GM12878 (cell line): ENCODE measurements around the gene ADGRL3. TPM values are rescaled to one million over a fixed set of nuclear protein-coding genes. Genes with fewer than 3 reads are reported as not detected.

Experiments
- ATAC-seq: fragments of 200-7000 bp; cut with Tn5 transposase; 3 replicates; pipeline ENCODE4 v1.9.1; 2020; ENCODE audit warnings: mild to moderate bottlenecking, moderate library complexity
- BruUV-seq: library from RNA; stranded (reverse); fragments of 400-500 nt; replicated peaks from 2 replicates; lab custom pipeline; 2021; lab: Mats Ljungman, UMichigan
- CTCF ChIA-PET: fragments of 300-600 bp; sonication (Branson Sonifier 250); formaldehyde crosslinking; extraction: SDS; loops from one replicate; lab custom pipeline; 2021; ENCODE audit warnings: inconsistent platforms; lab: Yijun Ruan, JAX
- POLR2A ChIA-PET: fragments of 350-600 bp; formaldehyde crosslinking; extraction: SDS; loops from one replicate; lab custom pipeline; 2021; ENCODE audit warnings: inconsistent platforms; lab: Charles Lee
- RAD21 ChIA-PET: fragments of 300-600 bp; sonication (Branson Sonifier 250); formaldehyde crosslinking; loops from one replicate; lab custom pipeline; 2023; ENCODE audit warnings: antibody characterized with exemption; ENCODE audit not compliant: unreplicated experiment; lab: Charles Lee
- SMC1A ChIA-PET: fragments of 300-600 bp; sonication (Branson Sonifier 250); formaldehyde crosslinking; loops from one replicate; lab custom pipeline; 2023; ENCODE audit not compliant: unreplicated experiment, uncharacterized antibody; lab: Charles Lee
- DNase-seq: peaks from one replicate; pipeline ENCODE4 v3.0.0-alpha.2; 2011; ENCODE audit warnings: low read depth, low spot score
- FAIRE-seq: peaks from 3 replicates; lab custom pipeline; 2011; peaks lifted over from hg19 to GRCh38; lab: Jason Lieb, UNC
- H2AFZ ChIP-seq: 2 replicates; pipeline ENCODE4 v1.6.0; 2011; ENCODE audit warnings: low read depth, low read length, control low read depth; ENCODE audit not compliant: control insufficient read depth
- H3K27ac ChIP-seq: 2 replicates; pipeline ENCODE4 v1.5.1; 2011; ENCODE audit warnings: control low read depth; ENCODE audit not compliant: control insufficient read depth, insufficient read depth
- H3K27me3 ChIP-seq, 2 experiments: replicated peaks in 1 of 2; 2 replicates each; pipeline versions ENCODE4 v1.6.0 to v1.6.1; 2011; ENCODE audit warnings: low read length in 1 of 2; ENCODE audit not compliant: control insufficient read depth in 2 of 2, insufficient read depth in 2 of 2
- H3K36me3 ChIP-seq, 2 experiments: 2 replicates each; pipeline ENCODE4 v1.5.1; 2011; ENCODE audit warnings: low read length in 1 of 2; ENCODE audit not compliant: control insufficient read depth in 2 of 2, insufficient read depth in 2 of 2
- H3K4me1 ChIP-seq: 2 replicates; pipeline ENCODE4 v1.6.1; 2011; ENCODE audit warnings: mild to moderate bottlenecking, low read length, moderate library complexity, mixed read lengths; ENCODE audit not compliant: control insufficient read depth, insufficient read depth
- H3K4me2 ChIP-seq: 2 replicates; pipeline ENCODE4 v1.6.0; 2011; ENCODE audit warnings: control low read depth; ENCODE audit not compliant: control insufficient read depth, insufficient read depth
- H3K4me3 ChIP-seq: fragments of 200-600 bp; sonication (generic); 2 replicates; pipeline ENCODE4 v1.5.1; 2016
- H3K79me2 ChIP-seq: 2 replicates; pipeline ENCODE4 v1.6.0; 2011; ENCODE audit warnings: low read length; ENCODE audit not compliant: control insufficient read depth, insufficient read depth
- H3K9ac ChIP-seq: 2 replicates; pipeline ENCODE4 v1.8.0; 2011; ENCODE audit warnings: low read length, control low read depth, mixed read lengths; ENCODE audit not compliant: control insufficient read depth, insufficient read depth
- H3K9me3 ChIP-seq: replicated peaks from 3 replicates; pipeline ENCODE4 v1.5.1; 2011; ENCODE audit warnings: mild to moderate bottlenecking, low read length; ENCODE audit not compliant: control insufficient read depth, insufficient read depth
- H4K20me1 ChIP-seq: 2 replicates; pipeline ENCODE4 v1.6.0; 2011; ENCODE audit not compliant: control insufficient read depth, insufficient read depth
- CHD2 ChIP-seq: IDR thresholded peaks from 2 replicates; pipeline ENCODE4 v1.6.1; 2011; ENCODE audit warnings: low read depth, low read length, improper control_type of control experiment, borderline replicate concordance
- ESRRA ChIP-seq: IDR thresholded peaks from 2 replicates; pipeline ENCODE4 v1.6.1; 2012; ENCODE audit warnings: mild to moderate bottlenecking, low read length, improper control_type of control experiment
- MEF2B ChIP-seq: fragments of 450-650 bp; IDR thresholded peaks from 2 replicates; pipeline ENCODE4 v1.6.1; 2018; ENCODE audit warnings: mild to moderate bottlenecking, moderate library complexity; ENCODE audit not compliant: partially characterized antibody, poor library complexity, severe bottlenecking
- MTA2 ChIP-seq: fragments of 450-650 bp; IDR thresholded peaks from 2 replicates; pipeline ENCODE4 v1.6.1; 2016; ENCODE audit warnings: low read depth, mild to moderate bottlenecking, moderate library complexity
- NR2F1 ChIP-seq: fragments of 450-650 bp; conservative IDR thresholded peaks from 2 replicates; pipeline ENCODE4 v1.6.1; 2017; ENCODE audit warnings: mild to moderate bottlenecking
- NRF1 ChIP-seq: conservative IDR thresholded peaks from 2 replicates; pipeline ENCODE4 v1.6.1; 2011; ENCODE audit warnings: mild to moderate bottlenecking, low read depth, low read length, improper control_type of control experiment
- POLR2A ChIP-seq: IDR thresholded peaks from 2 replicates; pipeline ENCODE4 v1.6.1; 2011; ENCODE audit warnings: low read depth, mild to moderate bottlenecking, low read length
- RELA ChIP-seq: fragments of 450-650 bp; IDR thresholded peaks from 2 replicates; pipeline ENCODE4 v1.8.0; 2014; ENCODE audit warnings: borderline replicate concordance; ENCODE audit not compliant: partially characterized antibody
- RFX5 ChIP-seq: IDR thresholded peaks from 2 replicates; pipeline ENCODE4 v1.6.1; 2011; ENCODE audit warnings: low read depth, low read length, improper control_type of control experiment
- SREBF1 ChIP-seq: IDR thresholded peaks from 2 replicates; pipeline ENCODE4 v1.6.1; 2012; ENCODE audit warnings: mild to moderate bottlenecking, low read length
- TAF1 ChIP-seq: IDR thresholded peaks from 2 replicates; pipeline ENCODE4 v1.6.1; 2011; ENCODE audit warnings: mild to moderate bottlenecking, low read depth, low read length, borderline replicate concordance
- WGBS: methylation state at CpG from one replicate; pipeline ENCODE4 v1.1.6; 2016; ENCODE audit warnings: low lambda C conversion rate; ENCODE audit not compliant: insufficient replicate concordance, insufficient coverage; ENCODE audit errors: missing lambda C conversion rate; 5-methylcytosine and 5-hydroxymethylcytosine counted together
- in situ Hi-C: fragments of 300-500 bp; cut with MboI; formaldehyde crosslinking; loops from 9 replicates; pipeline ENCODE4 v1.14.3; 2018; ENCODE audit warnings: mixed read lengths
- intact Hi-C: fragments of 100-400 bp; cut with micrococcal nuclease; formaldehyde crosslinking; loops from one replicate; pipeline ENCODE4 v1.14.2; 2022; ENCODE audit not compliant: unreplicated experiment
- polyA plus RNA-seq, 11 experiments: library from polyadenylated mRNA; depleted of rRNA in 4 of 11; unstranded in 6 of 11; stranded (reverse) in 5 of 11; fragments of >200 nt; fragmentation: Nextera tagmentation in 4 of 11; fragmentation: Illumina TruSeq in 1 of 11; extraction: Ambion mirVana in 4 of 11; extraction: Trizol in 1 of 11; gene quantifications; 1 replicate in 1 of 11; 2 replicates in 10 of 11; pipeline versions ENCODE4 v1.2.1 to v1.2.3, GENCODE V29; 2011 to 2016; ENCODE audit warnings: inconsistent platforms in 2 of 11, missing spikeins in 2 of 11, low read depth in 1 of 11
- total RNA-seq, 4 experiments: library from RNA; depleted of rRNA in 3 of 4; stranded (reverse); fragments of >200 nt in 3 of 4; fragmentation: Illumina TruSeq in 1 of 4; extraction: Trizol in 1 of 4; gene quantifications; 2 replicates each; pipeline versions ENCODE4 v1.2.1 to v1.2.3, GENCODE V29; 2013 to 2021
- TF ChIP-seq, protein P1 (sequence below): IDR thresholded peaks from 2 replicates; pipeline ENCODE4 v1.6.1; 2011; ENCODE audit warnings: low read depth, mild to moderate bottlenecking, low read length, moderate library complexity, borderline replicate concordance; ENCODE audit errors: extremely low read depth
- TF ChIP-seq, protein P2 (sequence below): IDR thresholded peaks from 2 replicates; pipeline ENCODE4 v1.6.1; 2012; ENCODE audit warnings: improper control_type of control experiment, low read depth, low read length; ENCODE audit not compliant: insufficient replicate concordance
- TF ChIP-seq, protein P3 (sequence below): fragments of 450-650 bp; IDR thresholded peaks from 2 replicates; pipeline ENCODE4 v1.6.1; 2017; ENCODE audit warnings: mild to moderate bottlenecking, moderate library complexity

ADGRL3 gene
- total and polyA plus RNA-seq, 10 of the 15 experiments (the other 5 are each of a cell fraction or from before 2014, with no cell fraction given) = 1.1 TPM; not detected in 9

DNA sequence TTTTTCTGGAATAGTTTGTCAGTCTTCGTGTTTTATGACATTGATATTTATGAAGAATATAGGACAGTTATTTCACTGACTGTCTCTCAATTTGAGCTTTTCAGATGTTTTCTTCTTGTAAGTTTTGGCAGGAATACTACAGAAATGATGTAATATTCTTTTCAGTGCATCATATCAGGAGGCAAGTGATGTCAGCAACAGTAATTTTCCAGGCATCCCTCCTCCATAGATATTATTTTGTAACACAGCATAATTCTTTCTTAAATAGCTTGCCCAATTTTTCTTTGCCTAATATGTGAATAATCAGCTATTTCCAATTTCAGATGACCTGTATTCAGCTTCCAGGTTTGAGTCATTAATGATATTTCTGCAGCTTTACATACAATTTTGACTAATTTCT is 211.1 kb downstream of the ADGRL3 start:
- no peaks in the 10 kb centered on the region for H3K4me1 ChIP-seq
- no peak for TF ChIP-seq NRF1
- TF ChIP-seq MEF2B = no peak
- no peak for TF ChIP-seq ESRRA
- TF ChIP-seq, protein P1, sequence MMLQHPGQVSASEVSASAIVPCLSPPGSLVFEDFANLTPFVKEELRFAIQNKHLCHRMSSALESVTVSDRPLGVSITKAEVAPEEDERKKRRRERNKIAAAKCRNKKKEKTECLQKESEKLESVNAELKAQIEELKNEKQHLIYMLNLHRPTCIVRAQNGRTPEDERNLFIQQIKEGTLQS = no peak
- no peak for TF ChIP-seq POLR2A
- no peak for TF ChIP-seq CHD2
- no peak for TF ChIP-seq TAF1
- TF ChIP-seq, protein P2, sequence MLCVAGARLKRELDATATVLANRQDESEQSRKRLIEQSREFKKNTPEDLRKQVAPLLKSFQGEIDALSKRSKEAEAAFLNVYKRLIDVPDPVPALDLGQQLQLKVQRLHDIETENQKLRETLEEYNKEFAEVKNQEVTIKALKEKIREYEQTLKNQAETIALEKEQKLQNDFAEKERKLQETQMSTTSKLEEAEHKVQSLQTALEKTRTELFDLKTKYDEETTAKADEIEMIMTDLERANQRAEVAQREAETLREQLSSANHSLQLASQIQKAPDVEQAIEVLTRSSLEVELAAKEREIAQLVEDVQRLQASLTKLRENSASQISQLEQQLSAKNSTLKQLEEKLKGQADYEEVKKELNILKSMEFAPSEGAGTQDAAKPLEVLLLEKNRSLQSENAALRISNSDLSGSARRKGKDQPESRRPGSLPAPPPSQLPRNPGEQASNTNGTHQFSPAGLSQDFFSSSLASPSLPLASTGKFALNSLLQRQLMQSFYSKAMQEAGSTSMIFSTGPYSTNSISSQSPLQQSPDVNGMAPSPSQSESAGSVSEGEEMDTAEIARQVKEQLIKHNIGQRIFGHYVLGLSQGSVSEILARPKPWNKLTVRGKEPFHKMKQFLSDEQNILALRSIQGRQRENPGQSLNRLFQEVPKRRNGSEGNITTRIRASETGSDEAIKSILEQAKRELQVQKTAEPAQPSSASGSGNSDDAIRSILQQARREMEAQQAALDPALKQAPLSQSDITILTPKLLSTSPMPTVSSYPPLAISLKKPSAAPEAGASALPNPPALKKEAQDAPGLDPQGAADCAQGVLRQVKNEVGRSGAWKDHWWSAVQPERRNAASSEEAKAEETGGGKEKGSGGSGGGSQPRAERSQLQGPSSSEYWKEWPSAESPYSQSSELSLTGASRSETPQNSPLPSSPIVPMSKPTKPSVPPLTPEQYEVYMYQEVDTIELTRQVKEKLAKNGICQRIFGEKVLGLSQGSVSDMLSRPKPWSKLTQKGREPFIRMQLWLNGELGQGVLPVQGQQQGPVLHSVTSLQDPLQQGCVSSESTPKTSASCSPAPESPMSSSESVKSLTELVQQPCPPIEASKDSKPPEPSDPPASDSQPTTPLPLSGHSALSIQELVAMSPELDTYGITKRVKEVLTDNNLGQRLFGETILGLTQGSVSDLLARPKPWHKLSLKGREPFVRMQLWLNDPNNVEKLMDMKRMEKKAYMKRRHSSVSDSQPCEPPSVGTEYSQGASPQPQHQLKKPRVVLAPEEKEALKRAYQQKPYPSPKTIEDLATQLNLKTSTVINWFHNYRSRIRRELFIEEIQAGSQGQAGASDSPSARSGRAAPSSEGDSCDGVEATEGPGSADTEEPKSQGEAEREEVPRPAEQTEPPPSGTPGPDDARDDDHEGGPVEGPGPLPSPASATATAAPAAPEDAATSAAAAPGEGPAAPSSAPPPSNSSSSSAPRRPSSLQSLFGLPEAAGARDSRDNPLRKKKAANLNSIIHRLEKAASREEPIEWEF = no peak
- no peak for TF ChIP-seq NR2F1
- TF ChIP-seq, protein P3, sequence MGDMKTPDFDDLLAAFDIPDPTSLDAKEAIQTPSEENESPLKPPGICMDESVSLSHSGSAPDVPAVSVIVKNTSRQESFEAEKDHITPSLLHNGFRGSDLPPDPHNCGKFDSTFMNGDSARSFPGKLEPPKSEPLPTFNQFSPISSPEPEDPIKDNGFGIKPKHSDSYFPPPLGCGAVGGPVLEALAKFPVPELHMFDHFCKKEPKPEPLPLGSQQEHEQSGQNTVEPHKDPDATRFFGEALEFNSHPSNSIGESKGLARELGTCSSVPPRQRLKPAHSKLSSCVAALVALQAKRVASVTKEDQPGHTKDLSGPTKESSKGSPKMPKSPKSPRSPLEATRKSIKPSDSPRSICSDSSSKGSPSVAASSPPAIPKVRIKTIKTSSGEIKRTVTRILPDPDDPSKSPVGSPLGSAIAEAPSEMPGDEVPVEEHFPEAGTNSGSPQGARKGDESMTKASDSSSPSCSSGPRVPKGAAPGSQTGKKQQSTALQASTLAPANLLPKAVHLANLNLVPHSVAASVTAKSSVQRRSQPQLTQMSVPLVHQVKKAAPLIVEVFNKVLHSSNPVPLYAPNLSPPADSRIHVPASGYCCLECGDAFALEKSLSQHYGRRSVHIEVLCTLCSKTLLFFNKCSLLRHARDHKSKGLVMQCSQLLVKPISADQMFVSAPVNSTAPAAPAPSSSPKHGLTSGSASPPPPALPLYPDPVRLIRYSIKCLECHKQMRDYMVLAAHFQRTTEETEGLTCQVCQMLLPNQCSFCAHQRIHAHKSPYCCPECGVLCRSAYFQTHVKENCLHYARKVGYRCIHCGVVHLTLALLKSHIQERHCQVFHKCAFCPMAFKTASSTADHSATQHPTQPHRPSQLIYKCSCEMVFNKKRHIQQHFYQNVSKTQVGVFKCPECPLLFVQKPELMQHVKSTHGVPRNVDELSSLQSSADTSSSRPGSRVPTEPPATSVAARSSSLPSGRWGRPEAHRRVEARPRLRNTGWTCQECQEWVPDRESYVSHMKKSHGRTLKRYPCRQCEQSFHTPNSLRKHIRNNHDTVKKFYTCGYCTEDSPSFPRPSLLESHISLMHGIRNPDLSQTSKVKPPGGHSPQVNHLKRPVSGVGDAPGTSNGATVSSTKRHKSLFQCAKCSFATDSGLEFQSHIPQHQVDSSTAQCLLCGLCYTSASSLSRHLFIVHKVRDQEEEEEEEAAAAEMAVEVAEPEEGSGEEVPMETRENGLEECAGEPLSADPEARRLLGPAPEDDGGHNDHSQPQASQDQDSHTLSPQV = no peak
- TF ChIP-seq SREBF1 = no peak
- TF ChIP-seq RELA = no peak
- no peak for TF ChIP-seq MTA2
- TF ChIP-seq RFX5 = no peak
- TF ChIP-seq, all 136 proteins: peak for 0
- Histone ChIP-seq H3K36me3 (no peaks in the 10 kb centered on the region), H3K79me2 (no peaks in the 10 kb centered on the region), H3K9me3 (no peaks in the 10 kb centered on the region), H2AFZ (no peak overlapping the region), H3K4me3 (no peak overlapping the region), H4K20me1 (no peaks in the 10 kb centered on the region), H3K27me3 (no peaks in the 10 kb centered on the region), H3K4me2 (no peak overlapping the region), H3K27ac (no peak overlapping the region), H3K9ac (no peak overlapping the region)
- ChIA-PET SMC1A (no interaction called here), RAD21 (no interaction called here), POLR2A (no interaction called here), CTCF (no interaction called here)
- BruUV-seq = no TSS peak
- FAIRE-seq = no peak
- in situ Hi-C loops = no loop called here
- no peak for DNase-seq
- 0% methylated on average over 1 of the region's 1 CpG for WGBS
- intact Hi-C loops = no loop called here
- ATAC-seq = no peak
